Nephron (organoid): ENCODE data around the gene CXCR4.

ENCODE experiments used
- H3K27ac Mint-ChIP-seq, 3 experiments: 2 replicates each; pipeline ENCODE4 v1.8.0; 2020; ENCODE audit warnings: mixed read lengths in 3 of 3, mild to moderate bottlenecking in 2 of 3, moderate library complexity in 1 of 3
- H3K27me3 Mint-ChIP-seq: 2 replicates; pipeline ENCODE4 v1.8.0; 2021; ENCODE audit warnings: low read depth, mild to moderate bottlenecking, moderate library complexity, mixed read lengths
- H3K36me3 Mint-ChIP-seq: 2 replicates; pipeline ENCODE4 v1.8.0; 2020; ENCODE audit warnings: low read depth, mixed read lengths
- H3K4me1 Mint-ChIP-seq: 2 replicates; pipeline ENCODE4 v1.8.0; 2020; ENCODE audit warnings: mixed read lengths
- H3K4me3 Mint-ChIP-seq, 3 experiments: 2 replicates each; pipeline ENCODE4 v1.8.0; 2020; ENCODE audit warnings: mild to moderate bottlenecking in 3 of 3, mixed read lengths in 3 of 3, moderate library complexity in 2 of 3
- H3K9me3 Mint-ChIP-seq: 2 replicates; pipeline ENCODE4 v1.8.0; 2020; ENCODE audit warnings: mixed read lengths
- CTCF ChIP-seq, 3 experiments: fragments of 200-600 bp; sonication (generic); IDR thresholded peaks; one replicate each; pipeline ENCODE4 v1.5.0; 2021; ENCODE audit warnings: antibody characterized with exemption in 3 of 3; ENCODE audit not compliant: unreplicated experiment in 3 of 3

The CXCR4 gene

GRCh38 chr2:136134126-136134525 lies 16.2 kb upstream of the CXCR4 start:
- Mint-ChIP-seq H3K4me3 (no peak overlapping the region), H3K9me3 (peaks cover 2% of the 10 kb centered on the region), H3K27me3 (peaks cover 11% of the 10 kb centered on the region), H3K27ac (no peak overlapping the region), H3K36me3 (no peaks in the 10 kb centered on the region), H3K4me1 (peaks cover 25% of the 10 kb centered on the region)
- no peak for TF ChIP-seq CTCF (IDR thresholded peaks at IDR 0.05; ENCODE audit: unreplicated experiment in 3 of 3)

- H3K27me3 Mint-ChIP-seq, result peaks cover 14% of the 10 kb centered on the region
- H3K4me3 Mint-ChIP-seq, result no peak overlapping the region
- H3K27ac Mint-ChIP-seq, result no peak overlapping the region
- H3K36me3 Mint-ChIP-seq, result no peaks in the 10 kb centered on the region
- H3K4me1 Mint-ChIP-seq, result peaks cover 25% of the 10 kb centered on the region
- no peak for TF ChIP-seq CTCF (IDR thresholded peaks at IDR 0.05; ENCODE audit: unreplicated experiment in 3 of 3)
- peaks cover 2% of the 10 kb centered on the region for H3K9me3 Mint-ChIP-seq
These were observed 15.6 kb upstream of the CXCR4 start for GRCh38 chr2:136133586-136133985.

DNA sequence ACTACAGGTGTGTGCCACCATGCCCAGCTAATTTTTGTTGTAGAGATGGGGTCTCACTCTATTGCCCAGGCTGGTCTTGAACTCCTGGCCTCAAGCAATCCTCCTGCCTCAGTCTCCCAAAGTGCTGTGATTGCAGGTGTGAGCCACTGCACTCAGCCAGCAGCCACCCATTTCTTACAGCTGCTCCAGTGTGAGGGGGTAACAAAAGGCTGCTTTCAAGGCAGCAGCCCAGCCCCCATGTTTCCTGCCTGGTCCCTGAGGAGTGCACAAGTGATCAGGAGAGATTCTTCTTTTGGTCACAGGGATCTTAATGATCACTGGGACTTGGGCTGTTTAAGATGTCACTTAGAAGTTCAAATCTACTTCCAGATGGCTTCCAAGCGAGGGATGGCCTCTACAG lies 15.2 kb upstream of the CXCR4 start:
- no peaks in the 10 kb centered on the region for H3K36me3 Mint-ChIP-seq
- peaks cover 2% of the 10 kb centered on the region for H3K9me3 Mint-ChIP-seq
- H3K27ac Mint-ChIP-seq, result no peak overlapping the region
- H3K27me3 Mint-ChIP-seq, result peaks cover 10% of the 10 kb centered on the region
- no peak overlapping the region for H3K4me3 Mint-ChIP-seq
- TF ChIP-seq CTCF (IDR thresholded peaks at IDR 0.05; ENCODE audit: unreplicated experiment in 3 of 3), result no peak
- peaks cover 25% of the 10 kb centered on the region for H3K4me1 Mint-ChIP-seq

GRCh38 chr2:136132825-136133155 lies 14.8 kb upstream of the CXCR4 start:
- Mint-ChIP-seq H3K9me3 (peaks cover 2% of the 10 kb centered on the region), H3K36me3 (no peaks in the 10 kb centered on the region), H3K4me3 (no peak overlapping the region), H3K27me3 (peaks cover 11% of the 10 kb centered on the region), H3K27ac (no peak overlapping the region), H3K4me1 (peaks cover 22% of the 10 kb centered on the region)
- TF ChIP-seq CTCF (IDR thresholded peaks at IDR 0.05; ENCODE audit: unreplicated experiment in 3 of 3), result no peak

DNA sequence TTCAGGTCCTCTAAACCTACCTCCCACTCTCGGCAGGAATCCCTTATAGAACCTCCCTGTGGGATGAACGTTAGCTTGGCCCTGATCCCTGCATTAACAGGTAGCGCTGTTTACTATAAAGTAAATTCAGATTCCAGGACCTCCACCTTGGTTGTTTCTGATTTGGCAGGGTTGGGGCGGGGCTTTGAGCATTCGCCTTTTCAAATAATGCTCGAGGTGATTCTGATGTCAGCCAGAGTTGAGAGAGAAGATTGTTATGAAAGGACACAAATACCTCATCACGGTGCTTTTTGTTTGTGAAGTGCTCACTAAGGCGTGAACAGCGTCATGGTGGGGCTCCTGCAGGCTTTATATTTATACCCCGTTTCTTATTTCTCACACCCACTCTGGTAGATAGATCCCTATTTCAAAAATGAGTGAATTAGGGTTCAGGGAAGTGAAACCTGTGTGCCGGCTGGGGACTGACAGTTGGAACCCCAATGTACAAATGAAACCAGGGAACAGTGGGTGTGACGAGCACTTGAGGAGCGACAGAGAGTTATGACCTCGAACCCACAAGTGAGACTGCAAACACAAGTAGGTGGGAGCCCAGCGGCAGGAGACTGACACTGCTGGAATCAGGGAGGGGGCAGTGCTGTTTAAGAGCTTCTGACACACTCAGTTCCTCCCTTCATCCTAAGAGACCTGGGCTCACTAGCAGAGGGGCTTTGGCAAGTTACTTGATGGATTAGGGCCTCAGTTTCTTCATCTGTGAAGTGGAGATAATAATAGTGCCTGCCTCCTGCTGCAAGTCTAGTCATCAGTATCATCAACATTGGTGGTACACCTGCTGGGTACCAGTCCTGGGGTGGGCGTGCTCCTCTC lies 14.2 kb upstream of the CXCR4 start:
- Mint-ChIP-seq H3K36me3 (no peaks in the 10 kb centered on the region), H3K4me1 (peaks cover 18% of the 10 kb centered on the region), H3K9me3 (peaks cover 2% of the 10 kb centered on the region), H3K27ac (no peak overlapping the region), H3K4me3 (no peak overlapping the region), H3K27me3 (peaks cover 17% of the 10 kb centered on the region)
- no peak for TF ChIP-seq CTCF (IDR thresholded peaks at IDR 0.05; ENCODE audit: unreplicated experiment in 3 of 3)

GRCh38 chr2:136131484-136131960 lies 13.6 kb upstream of the CXCR4 start:
- peaks cover 22% of the 10 kb centered on the region for H3K27me3 Mint-ChIP-seq
- peaks cover 15% of the 10 kb centered on the region for H3K4me1 Mint-ChIP-seq
- H3K9me3 Mint-ChIP-seq, result peaks cover 2% of the 10 kb centered on the region
- no peak for TF ChIP-seq CTCF (IDR thresholded peaks at IDR 0.05; ENCODE audit: unreplicated experiment in 3 of 3)
- no peaks in the 10 kb centered on the region for H3K36me3 Mint-ChIP-seq
- no peak overlapping the region for H3K27ac Mint-ChIP-seq
- no peak overlapping the region for H3K4me3 Mint-ChIP-seq
